ENCODE measurements around the gene MYL2.

DNA sequence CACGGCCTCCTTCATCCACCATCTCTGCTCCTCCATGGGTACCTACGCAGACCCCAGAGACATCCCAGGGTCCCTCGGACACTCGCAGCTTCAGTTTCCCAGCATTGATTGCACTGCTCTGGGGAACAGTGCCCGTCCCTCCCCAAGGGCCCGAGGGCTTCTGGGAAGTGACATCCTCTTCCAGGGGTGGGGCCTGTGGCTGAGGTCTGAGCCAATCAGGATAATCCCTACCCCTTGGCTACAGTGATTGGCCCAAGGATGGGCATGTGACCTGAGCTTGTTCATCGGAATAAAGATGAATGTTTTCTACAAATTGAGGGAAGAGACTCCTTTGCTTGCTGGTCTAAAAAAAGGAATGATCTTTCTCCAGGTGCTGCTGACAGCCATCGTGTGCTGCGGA lies 37.3 kb upstream of the MYL2 start:
- TF ChIP-seq CTCF (IDR thresholded peaks at IDR 0.05; ENCODE audit: insufficient read depth, low read depth, low read length), result no peak
- TF ChIP-seq EZH2 (IDR thresholded peaks at IDR 0.05; ENCODE audit: insufficient read depth, low read length), result no peak
